HEK293 (cell line): Measurements from ENCODE around the gene PLAGL2.

ENCODE experiments used
- CTCF ChIA-PET: fragments of 350-600 bp; formaldehyde crosslinking; extraction: SDS; loops from one replicate; lab custom pipeline; 2021; ENCODE audit warnings: antibody characterized with exemption; lab: Yijun Ruan, JAX
- POLR2A ChIA-PET: fragments of 300-600 bp; formaldehyde crosslinking; extraction: SDS; loops from one replicate; lab custom pipeline; 2020; ENCODE audit warnings: antibody characterized with exemption, inconsistent platforms; lab: Yijun Ruan, JAX
- H3K27ac ChIP-seq: fragments of 200-500 bp; sonication (Bioruptor generic); 2 replicates; pipeline ENCODE4 v1.5.1; 2014; ENCODE audit warnings: low read depth, low read length, control low read depth, inconsistent platforms; ENCODE audit errors: extremely low read depth
- H3K36me3 ChIP-seq, 2 experiments: fragments of 200-500 bp in 1 of 2; sonication (Bioruptor generic) in 1 of 2; 1 replicate in 1 of 2; 2 replicates in 1 of 2; pipeline ENCODE4 v1.5.1; 2014 to 2017; ENCODE audit warnings: inconsistent platforms in 2 of 2, low read length in 2 of 2; ENCODE audit not compliant: control insufficient read depth in 2 of 2, insufficient read depth in 1 of 2
- H3K4me1 ChIP-seq: fragments of 200-500 bp; sonication (Bioruptor generic); 2 replicates; pipeline ENCODE4 v1.5.1; 2014; ENCODE audit warnings: mild to moderate bottlenecking, low read length, inconsistent platforms; ENCODE audit not compliant: control insufficient read depth, insufficient read depth
- H3K4me3 ChIP-seq: 2 replicates; pipeline ENCODE4 v1.5.1; 2011; ENCODE audit warnings: low read depth, mild to moderate bottlenecking, control low read depth, low read length, moderate library complexity
- H3K9me3 ChIP-seq: fragments of 200-500 bp; sonication (Bioruptor generic); 2 replicates; pipeline ENCODE4 v1.5.1; 2014; ENCODE audit warnings: low read depth, low read length, inconsistent platforms; ENCODE audit not compliant: control insufficient read depth, insufficient read depth
- PRDM4 ChIP-seq: fragments of 450-650 bp; formaldehyde crosslinking; IDR thresholded peaks from 2 replicates; pipeline ENCODE4 v1.5.1; 2017; ENCODE audit warnings: missing biosample characterization, missing genetic modification characterization
- TSHZ1 ChIP-seq: fragments of 450-650 bp; formaldehyde crosslinking; IDR thresholded peaks from 2 replicates; pipeline ENCODE4 v1.5.1; 2016; ENCODE audit warnings: missing biosample characterization, missing genetic modification characterization, borderline replicate concordance
- WT1 ChIP-seq: fragments of 450-650 bp; formaldehyde crosslinking; IDR thresholded peaks from 2 replicates; pipeline ENCODE4 v1.5.1; 2016; ENCODE audit warnings: missing biosample characterization, missing genetic modification characterization
- ZBTB1 ChIP-seq: fragments of 450-650 bp; formaldehyde crosslinking; IDR thresholded peaks from 2 replicates; pipeline ENCODE4 v1.5.1; 2016; ENCODE audit warnings: missing biosample characterization, missing genetic modification characterization
- ZBTB17 ChIP-seq: fragments of 450-650 bp; formaldehyde crosslinking; IDR thresholded peaks from 2 replicates; pipeline ENCODE4 v1.5.1; 2016; ENCODE audit warnings: missing biosample characterization, missing genetic modification characterization
- ZBTB21 ChIP-seq: fragments of 450-650 bp; formaldehyde crosslinking; IDR thresholded peaks from 2 replicates; pipeline ENCODE4 v1.5.1; 2017; ENCODE audit warnings: missing biosample characterization, missing genetic modification characterization
- ZNF16 ChIP-seq: fragments of 450-650 bp; formaldehyde crosslinking; IDR thresholded peaks from 2 replicates; pipeline ENCODE4 v1.5.1; 2016; ENCODE audit warnings: low read depth, missing biosample characterization, missing genetic modification characterization
- ZNF175 ChIP-seq: fragments of 450-650 bp; formaldehyde crosslinking; IDR thresholded peaks from 2 replicates; pipeline ENCODE4 v1.5.1; 2016; ENCODE audit warnings: missing biosample characterization, missing genetic modification characterization
- ZNF274 ChIP-seq, 2 experiments: fragments of 200-500 bp in 1 of 2; fragments of 450-650 bp in 1 of 2; sonication (Bioruptor generic) in 1 of 2; formaldehyde crosslinking in 1 of 2; IDR thresholded peaks; 2 replicates each; pipeline versions ENCODE4 v1.5.1 to v1.6.1; 2014 to 2016; ENCODE audit warnings: borderline replicate concordance in 1 of 2, inconsistent platforms in 1 of 2, low read length in 1 of 2, missing biosample characterization in 1 of 2, missing genetic modification characterization in 1 of 2
- ZNF341 ChIP-seq: fragments of 450-650 bp; formaldehyde crosslinking; IDR thresholded peaks from 2 replicates; pipeline ENCODE4; 2016; ENCODE audit warnings: low read depth, missing biosample characterization, missing genetic modification characterization
- ZNF548 ChIP-seq: fragments of 450-650 bp; formaldehyde crosslinking; IDR thresholded peaks from 2 replicates; pipeline ENCODE4 v1.5.1; 2016; ENCODE audit warnings: missing biosample characterization, missing genetic modification characterization
- ZNF561 ChIP-seq: fragments of 450-650 bp; IDR thresholded peaks from 2 replicates; pipeline ENCODE4 v1.5.1; 2018; ENCODE audit warnings: missing biosample characterization, missing genetic modification characterization, borderline replicate concordance
- ZNF596 ChIP-seq: fragments of 450-650 bp; IDR thresholded peaks from 2 replicates; pipeline ENCODE4 v1.5.0; 2018; ENCODE audit warnings: missing biosample characterization, mild to moderate bottlenecking, missing genetic modification characterization, moderate library complexity
- ZNF660 ChIP-seq: fragments of 450-650 bp; IDR thresholded peaks from 2 replicates; pipeline ENCODE4 v1.5.1; 2018; ENCODE audit warnings: missing biosample characterization, mild to moderate bottlenecking, missing genetic modification characterization
- ZNF664 ChIP-seq: fragments of 450-650 bp; formaldehyde crosslinking; IDR thresholded peaks from 2 replicates; pipeline ENCODE4 v1.5.1; 2016; ENCODE audit warnings: missing biosample characterization, missing genetic modification characterization
- ZNF677 ChIP-seq: fragments of 450-650 bp; IDR thresholded peaks from 2 replicates; pipeline ENCODE4 v1.5.0; 2018; ENCODE audit warnings: missing biosample characterization, mild to moderate bottlenecking, missing genetic modification characterization, moderate library complexity
- ZNF768 ChIP-seq: fragments of 450-650 bp; formaldehyde crosslinking; IDR thresholded peaks from 2 replicates; pipeline ENCODE4 v1.5.1; 2018; ENCODE audit warnings: missing biosample characterization, mild to moderate bottlenecking, missing genetic modification characterization
- TF ChIP-seq, protein P1 (sequence below): fragments of 450-650 bp; formaldehyde crosslinking; IDR thresholded peaks from 2 replicates; pipeline ENCODE4 v1.5.1; 2016; ENCODE audit warnings: missing biosample characterization, missing genetic modification characterization, low read depth
- TF ChIP-seq, protein P2 (sequence below): fragments of 450-650 bp; formaldehyde crosslinking; IDR thresholded peaks from 2 replicates; pipeline ENCODE4 v1.5.1; 2017; ENCODE audit warnings: missing biosample characterization, missing genetic modification characterization
- TF ChIP-seq, protein P3 (sequence below): fragments of 450-650 bp; formaldehyde crosslinking; IDR thresholded peaks from 2 replicates; pipeline ENCODE4 v1.5.1; 2016; ENCODE audit warnings: missing biosample characterization, missing genetic modification characterization

Gene PLAGL2

GRCh38 chr20:32216179-32217142 is 8.9 kb upstream of the PLAGL2 start:
- H3K36me3 ChIP-seq = peaks cover 16 to 88% of the 10 kb centered on the region in 2 experiments; a peak in 2 of 3 replicates
- no peak overlapping the region for H3K4me3 ChIP-seq
- TF ChIP-seq TSHZ1 (tag by site-specific recombination) (no peak), ZNF274 (IDR thresholded peaks at IDR 0.05; ENCODE audit: low read length) (no peak), ZNF274 (tag by site-specific recombination; IDR thresholded peaks at IDR 0.05; ENCODE audit: borderline replicate concordance) (no peak), ZNF660 (no peak), ZNF548 (no peak), ZNF677 (tag by site-specific recombination) (no peak), ZBTB17 (tag by site-specific recombination) (no peak), ZNF768 (no peak), ZBTB1 (no peak)
- TF ChIP-seq, protein P1, sequence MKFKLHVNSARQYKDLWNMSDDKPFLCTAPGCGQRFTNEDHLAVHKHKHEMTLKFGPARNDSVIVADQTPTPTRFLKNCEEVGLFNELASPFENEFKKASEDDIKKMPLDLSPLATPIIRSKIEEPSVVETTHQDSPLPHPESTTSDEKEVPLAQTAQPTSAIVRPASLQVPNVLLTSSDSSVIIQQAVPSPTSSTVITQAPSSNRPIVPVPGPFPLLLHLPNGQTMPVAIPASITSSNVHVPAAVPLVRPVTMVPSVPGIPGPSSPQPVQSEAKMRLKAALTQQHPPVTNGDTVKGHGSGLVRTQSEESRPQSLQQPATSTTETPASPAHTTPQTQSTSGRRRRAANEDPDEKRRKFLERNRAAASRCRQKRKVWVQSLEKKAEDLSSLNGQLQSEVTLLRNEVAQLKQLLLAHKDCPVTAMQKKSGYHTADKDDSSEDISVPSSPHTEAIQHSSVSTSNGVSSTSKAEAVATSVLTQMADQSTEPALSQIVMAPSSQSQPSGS (tag by site-specific recombination) = no peak
- TF ChIP-seq, protein P2, sequence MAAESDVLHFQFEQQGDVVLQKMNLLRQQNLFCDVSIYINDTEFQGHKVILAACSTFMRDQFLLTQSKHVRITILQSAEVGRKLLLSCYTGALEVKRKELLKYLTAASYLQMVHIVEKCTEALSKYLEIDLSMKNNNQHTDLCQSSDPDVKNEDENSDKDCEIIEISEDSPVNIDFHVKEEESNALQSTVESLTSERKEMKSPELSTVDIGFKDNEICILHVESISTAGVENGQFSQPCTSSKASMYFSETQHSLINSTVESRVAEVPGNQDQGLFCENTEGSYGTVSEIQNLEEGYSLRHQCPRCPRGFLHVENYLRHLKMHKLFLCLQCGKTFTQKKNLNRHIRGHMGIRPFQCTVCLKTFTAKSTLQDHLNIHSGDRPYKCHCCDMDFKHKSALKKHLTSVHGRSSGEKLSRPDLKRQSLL (tag by site-specific recombination) = no peak
- no peaks in the 10 kb centered on the region for H3K9me3 ChIP-seq
- ChIA-PET CTCF (no interaction called here), POLR2A (no interaction called here)
- H3K4me1 ChIP-seq = no peaks in the 10 kb centered on the region
- no peak overlapping the region for H3K27ac ChIP-seq

- Histone ChIP-seq H3K4me1 (no peaks in the 10 kb centered on the region), H3K27ac (no peak overlapping the region), H3K9me3 (no peaks in the 10 kb centered on the region), H3K36me3 (peaks cover 16 to 88% of the 10 kb centered on the region in 2 experiments; a peak in 2 of 3 replicates), H3K4me3 (no peak overlapping the region)
- TF ChIP-seq WT1 (tag by site-specific recombination) (no peak), ZNF596 (tag by site-specific recombination) (no peak)
- CTCF ChIA-PET = no interaction called here
- POLR2A ChIA-PET = no interaction called here
These were observed 8.2 kb upstream of the PLAGL2 start for GRCh38 chr20:32215729-32216128.

DNA sequence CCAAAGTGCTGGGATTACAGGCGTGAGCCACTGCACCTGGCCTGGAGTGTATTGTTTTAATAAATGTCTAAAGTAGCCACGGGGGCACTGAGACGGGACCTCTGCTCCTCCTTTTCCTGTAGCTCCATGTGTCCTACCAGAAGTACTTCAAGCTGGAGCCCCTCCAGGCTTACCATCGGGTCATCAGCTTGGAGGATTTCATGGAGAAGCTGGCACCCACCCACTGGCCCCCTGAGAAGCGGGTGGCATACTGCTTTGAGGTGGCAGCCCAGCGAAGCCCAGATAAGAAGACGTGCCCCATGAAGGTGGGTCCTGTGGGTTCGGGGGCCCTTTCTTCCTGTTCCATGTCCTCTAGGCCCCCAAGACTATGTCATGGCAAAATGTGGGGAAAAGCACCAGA is 7.6 kb upstream of the PLAGL2 start:
- Histone ChIP-seq H3K9me3 (no peaks in the 10 kb centered on the region), H3K4me1 (no peaks in the 10 kb centered on the region), H3K4me3 (no peak overlapping the region), H3K36me3 (peaks cover 16 to 90% of the 10 kb centered on the region in 2 experiments; a peak in 2 of 3 replicates), H3K27ac (no peak overlapping the region)
- CTCF ChIA-PET = no interaction called here
- POLR2A ChIA-PET = no interaction called here
- no peak for TF ChIP-seq ZNF16
- TF ChIP-seq ZNF341 (tag by site-specific recombination) = no peak
- TF ChIP-seq ZNF175 = no peak
- no peak for TF ChIP-seq PRDM4
- no peak for TF ChIP-seq ZBTB21 (tag by site-specific recombination)
- no peak for TF ChIP-seq ZNF664 (tag by site-specific recombination)
- TF ChIP-seq, protein P3, sequence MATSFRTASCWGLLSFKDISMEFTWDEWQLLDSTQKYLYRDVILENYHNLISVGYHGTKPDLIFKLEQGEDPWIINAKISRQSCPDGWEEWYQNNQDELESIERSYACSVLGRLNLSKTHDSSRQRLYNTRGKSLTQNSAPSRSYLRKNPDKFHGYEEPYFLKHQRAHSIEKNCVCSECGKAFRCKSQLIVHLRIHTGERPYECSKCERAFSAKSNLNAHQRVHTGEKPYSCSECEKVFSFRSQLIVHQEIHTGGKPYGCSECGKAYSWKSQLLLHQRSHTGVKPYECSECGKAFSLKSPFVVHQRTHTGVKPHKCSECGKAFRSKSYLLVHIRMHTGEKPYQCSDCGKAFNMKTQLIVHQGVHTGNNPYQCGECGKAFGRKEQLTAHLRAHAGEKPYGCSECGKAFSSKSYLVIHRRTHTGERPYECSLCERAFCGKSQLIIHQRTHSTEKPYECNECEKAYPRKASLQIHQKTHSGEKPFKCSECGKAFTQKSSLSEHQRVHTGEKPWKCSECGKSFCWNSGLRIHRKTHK (tag by site-specific recombination) = no peak
- no peak for TF ChIP-seq ZNF561
